PC-9 (cell line): Measurements from ENCODE around the gene RNF182.

Experiments used
- EZH2 ChIP-seq: fragments of 200-600 bp; sonication (generic); IDR thresholded peaks from 2 replicates; pipeline ENCODE4 v1.8.0; 2017; ENCODE audit warnings: antibody characterized with exemption, low read depth
- TF ChIP-seq, protein P1 (sequence below): fragments of 200-600 bp; sonication (generic); conservative IDR thresholded peaks from 2 replicates; pipeline ENCODE4 v1.6.1; 2017; ENCODE audit warnings: mixed run types, antibody characterized with exemption, mild to moderate bottlenecking, moderate library complexity

DNA sequence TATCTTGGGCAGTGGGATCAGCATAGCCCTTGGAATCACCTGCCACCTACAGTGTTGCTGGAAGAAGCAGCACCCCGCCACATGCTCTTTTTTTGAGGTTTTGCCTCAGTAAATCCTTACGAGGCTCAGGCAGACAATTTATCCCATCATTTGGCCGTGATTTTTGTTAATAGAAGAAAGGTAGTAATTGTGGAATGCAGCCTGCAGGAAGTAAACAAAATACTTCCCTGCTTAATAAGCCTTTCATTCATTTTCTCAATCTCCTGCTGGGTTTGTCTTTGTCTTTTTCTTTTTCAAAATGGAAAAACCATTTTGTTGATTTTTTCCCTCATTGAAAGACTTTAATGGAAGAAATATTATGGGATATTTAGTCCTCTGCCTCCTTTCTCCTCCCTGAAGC lies 99.1 kb downstream of the RNF182 start:
- no peak for TF ChIP-seq EZH2
- TF ChIP-seq, protein P1, sequence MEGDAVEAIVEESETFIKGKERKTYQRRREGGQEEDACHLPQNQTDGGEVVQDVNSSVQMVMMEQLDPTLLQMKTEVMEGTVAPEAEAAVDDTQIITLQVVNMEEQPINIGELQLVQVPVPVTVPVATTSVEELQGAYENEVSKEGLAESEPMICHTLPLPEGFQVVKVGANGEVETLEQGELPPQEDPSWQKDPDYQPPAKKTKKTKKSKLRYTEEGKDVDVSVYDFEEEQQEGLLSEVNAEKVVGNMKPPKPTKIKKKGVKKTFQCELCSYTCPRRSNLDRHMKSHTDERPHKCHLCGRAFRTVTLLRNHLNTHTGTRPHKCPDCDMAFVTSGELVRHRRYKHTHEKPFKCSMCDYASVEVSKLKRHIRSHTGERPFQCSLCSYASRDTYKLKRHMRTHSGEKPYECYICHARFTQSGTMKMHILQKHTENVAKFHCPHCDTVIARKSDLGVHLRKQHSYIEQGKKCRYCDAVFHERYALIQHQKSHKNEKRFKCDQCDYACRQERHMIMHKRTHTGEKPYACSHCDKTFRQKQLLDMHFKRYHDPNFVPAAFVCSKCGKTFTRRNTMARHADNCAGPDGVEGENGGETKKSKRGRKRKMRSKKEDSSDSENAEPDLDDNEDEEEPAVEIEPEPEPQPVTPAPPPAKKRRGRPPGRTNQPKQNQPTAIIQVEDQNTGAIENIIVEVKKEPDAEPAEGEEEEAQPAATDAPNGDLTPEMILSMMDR = no peak
